Hematopoietic multipotent progenitor cell treated with erythropoietin and hydrocortisone succinate and interleukin-3 and kit ligand, for 15 days (in vitro differentiated cells): ENCODE data around the gene MVB12B.

Experiments
- DNase-seq: peaks from one replicate; pipeline ENCODE4 v3.0.0-alpha.2; 2015; ENCODE audit warnings: low spot score

Gene MVB12B

DNA sequence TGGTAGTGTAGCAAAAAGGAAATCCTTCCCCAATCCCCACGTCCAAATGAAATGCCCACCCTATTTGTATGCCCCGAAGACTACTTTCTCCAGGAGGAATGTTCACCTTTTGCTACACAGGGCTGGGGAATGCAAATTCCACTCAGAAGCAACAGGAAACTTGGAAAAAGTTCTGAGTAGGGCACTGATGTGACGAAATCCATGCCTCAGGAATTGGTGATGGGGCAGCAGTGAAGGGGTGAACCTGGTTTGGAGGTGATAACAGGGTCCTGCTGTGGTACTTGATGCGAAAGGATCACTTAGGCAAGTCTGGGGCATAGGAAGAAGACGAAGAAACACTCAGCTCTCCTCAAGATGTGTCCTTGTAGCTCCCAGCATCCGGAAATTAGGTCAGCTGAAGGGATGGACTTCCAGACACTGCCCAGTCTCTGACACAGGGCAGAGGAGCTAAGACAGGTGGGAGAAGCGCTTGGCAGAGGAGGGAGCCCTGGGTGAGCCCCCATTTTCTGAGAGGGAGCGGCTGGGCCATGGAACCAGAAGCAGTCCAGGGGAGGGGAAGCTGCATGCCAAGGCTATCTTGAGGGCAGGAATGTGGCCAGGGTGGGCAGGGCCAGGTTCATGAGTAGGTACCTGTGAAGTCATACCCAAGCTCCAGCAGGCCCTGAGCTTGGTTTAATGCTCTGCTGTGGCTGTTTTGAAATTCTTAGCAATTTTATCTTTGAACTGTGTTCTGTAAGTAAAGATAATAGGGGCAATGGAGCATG lies 22.2 kb upstream of the MVB12B start:
- DNase-seq = no peak

- DNase-seq = no peak
Observed at GRCh38 chr9:126304971-126305320, 21.7 kb upstream of the MVB12B start.

DNA sequence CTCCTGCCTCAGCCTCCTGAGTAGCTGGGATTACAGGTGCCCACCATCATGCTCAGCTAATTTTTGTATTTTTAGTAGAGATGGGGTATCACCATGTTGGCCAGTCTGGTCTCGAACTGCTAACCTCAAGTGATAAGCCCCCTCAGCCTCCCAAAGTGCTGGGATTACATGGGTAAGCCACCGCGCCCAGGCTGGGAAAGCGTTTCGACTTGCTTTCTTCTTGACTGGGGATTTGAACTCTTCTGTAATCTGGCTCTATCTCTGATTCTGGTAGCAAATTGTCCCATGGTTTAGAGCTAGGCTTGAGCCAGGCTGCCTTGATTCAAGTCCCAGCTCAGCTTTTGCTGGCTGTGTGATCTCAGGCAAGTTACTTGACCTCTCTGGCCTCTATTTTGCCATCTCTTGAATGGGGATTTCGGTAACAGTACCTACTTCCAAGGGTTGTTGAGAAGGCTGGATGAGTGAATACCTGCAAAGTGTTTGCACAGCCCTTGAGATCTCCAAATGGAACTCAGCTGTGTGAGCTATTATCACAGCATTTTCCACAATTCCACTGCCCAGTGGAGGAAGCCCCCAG lies 20.5 kb upstream of the MVB12B start:
- DNase-seq = no peak

DNA sequence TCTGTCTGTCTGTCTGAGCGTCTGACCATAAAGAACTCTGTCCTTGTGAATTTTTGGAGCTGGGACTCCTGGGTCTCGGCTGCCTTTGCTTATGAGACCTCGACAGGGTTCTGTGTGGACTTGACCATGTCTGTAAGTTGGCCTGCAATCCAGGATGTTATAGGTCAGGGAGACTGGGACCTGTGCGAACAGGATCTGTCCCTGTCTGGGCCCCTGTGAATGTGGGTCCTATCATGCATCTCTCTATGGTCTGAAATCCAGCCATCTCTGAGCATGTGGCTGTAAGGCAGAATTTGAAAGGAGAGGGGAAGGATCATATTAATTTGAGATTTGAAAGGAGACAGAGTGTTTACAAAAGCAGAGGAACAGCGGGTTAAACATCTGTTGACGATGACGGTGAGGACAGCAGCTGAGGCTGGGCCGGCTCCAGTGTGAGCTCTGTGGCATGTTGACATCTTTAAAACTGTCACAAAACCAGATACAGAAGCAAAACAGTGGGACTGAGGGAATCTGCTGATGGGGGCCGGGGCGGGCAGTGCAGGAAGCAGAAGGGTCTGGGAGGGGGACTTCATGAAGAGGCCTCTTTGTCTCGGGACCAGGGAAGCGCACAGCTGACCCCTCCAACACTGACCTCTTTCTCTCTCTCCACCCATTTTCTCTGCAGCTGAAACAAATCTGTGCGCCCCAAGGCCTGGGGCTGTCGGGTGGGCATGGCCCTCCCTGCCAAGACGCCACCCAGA lies 19.1 kb upstream of the MVB12B start:
- DNase-seq = no peak

DNA sequence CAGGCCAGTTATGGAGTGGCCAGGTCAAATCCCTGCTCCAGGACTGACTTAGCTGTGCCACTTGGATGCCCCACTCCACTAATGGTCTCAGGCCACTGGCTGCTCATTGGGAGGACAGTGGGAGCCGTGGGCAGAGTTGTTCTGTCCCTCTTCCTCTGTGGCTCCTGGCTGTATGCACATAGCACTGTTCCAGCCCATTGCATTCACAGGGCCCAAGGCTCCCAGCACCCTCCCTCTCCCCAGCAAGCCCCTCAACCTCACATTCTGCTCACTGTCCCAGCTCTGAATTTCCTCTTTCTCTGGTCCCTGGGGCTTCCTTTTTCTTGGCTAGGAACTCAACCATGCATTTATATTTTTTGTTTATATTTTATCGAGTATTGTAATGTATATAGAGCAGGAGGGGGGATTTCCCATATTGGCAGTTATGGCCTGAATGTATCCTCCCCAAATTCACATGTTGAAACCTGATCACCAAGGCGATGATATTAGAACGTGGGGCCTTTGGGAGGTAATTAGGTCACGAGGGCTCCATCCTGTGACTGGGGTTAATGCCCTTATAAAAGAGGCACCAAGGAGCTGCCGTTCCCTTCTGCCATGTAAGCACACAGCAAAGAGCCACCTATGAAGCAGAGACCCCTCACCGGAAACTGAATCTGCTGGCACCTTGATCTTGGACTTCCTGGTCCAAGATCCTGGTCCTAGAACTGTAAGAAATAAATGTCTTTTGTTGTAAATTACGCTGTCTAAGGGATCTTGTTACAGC lies 17.0 kb upstream of the MVB12B start:
- DNase-seq = no peak

DNA sequence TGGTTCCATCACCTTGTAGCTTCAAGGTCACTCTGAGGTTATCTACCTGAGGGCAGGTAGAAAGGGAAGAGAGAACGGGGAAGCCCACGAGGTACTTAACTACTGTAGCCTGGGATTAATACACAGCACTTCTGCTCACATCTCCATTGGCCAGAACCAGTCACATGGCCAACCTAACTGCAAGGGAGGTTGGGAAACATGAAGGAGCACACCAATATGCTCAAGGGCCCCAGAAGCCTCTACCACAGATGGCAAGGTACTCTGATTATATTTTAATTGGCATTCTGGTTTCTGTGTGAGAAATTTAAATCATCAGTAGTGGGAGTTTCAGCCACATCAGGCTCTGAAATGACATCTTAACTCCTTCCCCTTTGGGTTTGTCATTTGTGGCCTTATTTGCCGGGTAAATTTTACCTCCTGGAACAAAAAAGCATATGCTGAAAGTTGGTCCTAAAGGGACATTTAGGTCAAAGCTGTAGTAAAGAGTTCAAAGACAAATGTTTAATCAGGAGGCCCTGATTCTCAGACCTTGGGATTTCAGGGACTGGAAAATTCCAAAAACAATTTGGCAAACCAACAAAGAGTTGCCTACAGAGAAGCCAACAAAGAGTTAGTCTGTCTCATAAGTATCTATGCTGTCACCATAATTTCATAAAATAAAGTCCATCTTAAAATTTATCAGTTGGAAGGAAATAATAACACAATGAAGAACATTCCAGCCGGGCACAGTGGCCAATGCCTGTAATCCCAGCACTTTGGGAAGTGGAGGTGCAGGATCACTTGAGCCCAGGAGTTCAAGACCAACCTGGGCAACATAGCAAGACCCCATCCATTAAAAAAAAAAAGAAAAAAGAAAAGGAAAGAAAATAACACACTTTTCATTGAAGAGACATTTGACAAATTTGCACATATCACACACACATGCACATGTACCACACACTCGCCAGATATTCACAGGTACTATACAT lies 13.8 kb upstream of the MVB12B start:
- no peak for DNase-seq

DNA sequence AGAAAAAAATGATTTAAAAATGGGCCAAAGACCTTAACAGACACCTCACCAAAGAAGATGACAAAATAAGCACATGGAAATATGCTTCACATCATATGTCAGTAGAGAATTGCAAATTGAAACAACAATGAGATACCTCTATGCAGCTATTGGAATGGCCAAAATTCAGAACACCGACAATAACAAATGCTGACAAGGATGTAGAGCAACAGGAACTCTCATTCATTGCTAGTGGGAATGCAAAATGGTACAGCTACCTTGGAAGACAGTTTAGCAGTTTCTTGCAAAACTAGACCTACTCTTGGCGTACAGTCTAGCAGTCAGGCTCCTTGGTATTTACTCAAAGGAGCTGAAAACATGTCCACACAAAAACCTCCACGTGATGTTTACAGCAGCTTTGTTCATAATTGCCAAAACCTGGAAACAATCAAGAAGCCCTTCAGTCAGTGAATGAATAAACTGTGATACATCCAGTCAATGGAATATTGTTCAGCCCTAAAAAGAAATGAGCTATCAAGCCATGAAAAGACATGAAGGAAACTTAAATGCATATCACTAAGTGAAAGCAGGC lies 10.5 kb upstream of the MVB12B start:
- no peak for DNase-seq

DNA sequence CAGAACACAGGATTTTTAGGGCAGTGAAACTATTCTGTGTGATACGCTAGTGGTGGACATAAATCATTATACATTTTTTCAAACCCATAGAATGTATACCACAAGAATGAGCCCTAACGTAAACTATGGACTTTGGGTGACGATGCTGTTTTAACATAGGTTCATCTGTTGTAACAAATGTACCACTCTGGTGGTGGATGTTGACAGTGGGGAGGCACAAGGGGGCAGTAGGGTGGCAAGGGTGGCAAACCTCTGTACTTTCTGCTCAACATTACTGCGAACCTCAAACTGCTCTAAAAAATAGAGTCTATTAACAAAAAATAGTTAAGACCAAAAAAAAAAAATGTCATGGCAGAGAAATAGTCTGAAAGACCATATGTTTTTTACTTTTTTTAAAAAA lies 9.1 kb upstream of the MVB12B start:
- DNase-seq = no peak

GRCh38 chr9:126318858-126319257 lies 7.8 kb upstream of the MVB12B start:
- no peak for DNase-seq

DNA sequence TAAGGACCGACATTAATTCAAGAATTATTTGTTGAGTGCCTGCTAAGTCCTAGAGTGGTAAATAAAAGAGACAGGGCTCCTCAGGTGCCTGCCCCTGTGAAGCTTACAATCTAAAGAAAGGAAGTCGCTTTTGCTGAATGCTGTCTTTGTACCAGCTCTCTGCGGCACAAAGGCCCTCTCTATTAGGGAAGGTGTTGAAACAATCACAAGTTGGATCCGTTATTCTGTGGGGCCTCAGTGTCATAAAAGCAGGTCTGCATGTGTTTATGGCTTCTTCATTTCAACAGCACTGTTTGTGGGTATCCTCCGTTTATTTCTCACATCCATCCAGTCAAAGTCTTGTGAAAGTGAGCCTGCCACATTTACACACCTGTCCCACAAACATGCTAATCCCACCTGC lies 7.0 kb upstream of the MVB12B start:
- DNase-seq = no peak

GRCh38 chr9:126320158-126320922 lies 6.3 kb upstream of the MVB12B start:
- no peak for DNase-seq

DNA sequence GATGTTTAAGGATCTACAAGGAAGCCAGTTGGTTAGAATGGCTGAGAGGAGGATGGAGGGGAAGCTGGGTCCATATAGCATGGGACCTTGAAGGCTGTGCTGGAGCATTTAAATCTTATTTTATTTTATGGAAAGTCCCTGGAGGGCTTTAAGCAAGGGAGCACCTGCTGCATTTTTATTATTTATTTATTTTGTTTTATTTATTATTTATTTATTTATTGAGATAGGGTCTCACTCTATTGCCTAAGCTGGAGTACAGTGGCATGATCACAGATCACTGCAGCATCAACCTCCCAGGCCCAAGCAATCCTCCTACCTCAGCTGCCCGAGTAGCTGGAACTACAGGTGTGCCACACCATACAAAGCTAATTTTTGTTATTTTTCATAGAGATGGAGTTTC lies 4.9 kb upstream of the MVB12B start:
- no peak for DNase-seq

DNA sequence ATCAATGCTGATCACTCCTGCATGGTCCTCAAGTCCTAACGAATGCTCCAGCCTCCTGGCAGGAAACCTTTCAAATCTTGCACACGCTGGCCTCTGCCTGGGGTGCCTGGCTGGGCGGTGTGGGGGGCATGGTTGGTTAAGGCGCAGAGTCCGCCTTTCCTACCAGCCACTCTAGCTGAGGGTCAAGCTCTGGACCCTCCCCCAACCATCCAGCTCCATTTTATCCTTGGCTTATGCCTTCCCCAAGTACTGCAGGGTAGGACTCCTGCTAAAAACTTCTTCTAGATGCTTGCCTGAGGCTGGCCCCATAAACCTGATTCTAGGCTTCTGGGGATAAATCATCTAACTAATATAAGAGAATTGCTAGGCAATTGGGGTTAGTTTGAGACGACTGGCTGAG lies 808 bp upstream of the MVB12B start:
- no peak for DNase-seq

- DNase-seq = no peak
Observed at GRCh38 chr9:126327006-126327713, 531 bp downstream of the MVB12B start.

DNA sequence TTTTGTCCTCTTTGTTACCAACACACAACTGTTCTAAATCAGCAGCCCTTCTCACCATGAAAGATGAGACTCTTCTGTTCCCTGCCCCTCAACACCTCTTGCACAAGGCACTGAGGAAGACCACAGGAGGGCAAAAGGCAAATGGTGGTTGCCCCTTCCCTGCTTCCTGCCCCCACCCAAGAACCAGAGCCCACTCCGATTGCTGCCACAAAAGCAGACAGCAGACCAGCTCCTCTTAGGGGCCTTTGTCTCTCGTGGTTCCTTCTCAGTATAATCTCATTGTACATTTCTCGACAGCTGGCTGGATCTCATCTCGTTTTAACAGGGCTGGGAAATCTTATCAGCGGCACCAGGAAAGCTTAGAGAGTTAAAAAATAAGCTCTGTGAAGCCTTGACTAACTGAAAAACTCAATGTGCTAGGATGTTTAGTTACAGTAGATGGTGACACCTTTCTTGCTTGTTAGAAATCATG lies 1.1 kb downstream of the MVB12B start:
- DNase-seq = no peak

DNA sequence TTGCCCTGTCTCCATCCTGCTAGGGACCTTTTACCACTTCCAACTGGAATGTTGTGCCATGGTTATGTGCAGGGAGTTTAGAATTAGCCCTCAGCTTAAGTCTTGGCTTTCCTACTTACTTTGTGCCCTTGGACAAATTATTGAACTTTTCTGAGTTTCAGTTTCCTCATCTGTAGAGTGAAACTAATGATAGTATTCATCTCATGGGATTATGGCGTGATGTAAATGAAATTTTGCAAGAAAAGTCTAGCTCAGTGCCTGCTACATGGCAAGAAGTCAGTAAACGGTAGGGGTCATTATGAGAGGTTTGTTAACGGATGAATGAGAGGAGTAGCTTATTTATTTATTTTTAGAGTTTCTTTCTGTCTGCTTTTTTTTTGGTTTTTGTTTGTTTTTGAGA lies 1.8 kb downstream of the MVB12B start:
- no peak for DNase-seq

DNA sequence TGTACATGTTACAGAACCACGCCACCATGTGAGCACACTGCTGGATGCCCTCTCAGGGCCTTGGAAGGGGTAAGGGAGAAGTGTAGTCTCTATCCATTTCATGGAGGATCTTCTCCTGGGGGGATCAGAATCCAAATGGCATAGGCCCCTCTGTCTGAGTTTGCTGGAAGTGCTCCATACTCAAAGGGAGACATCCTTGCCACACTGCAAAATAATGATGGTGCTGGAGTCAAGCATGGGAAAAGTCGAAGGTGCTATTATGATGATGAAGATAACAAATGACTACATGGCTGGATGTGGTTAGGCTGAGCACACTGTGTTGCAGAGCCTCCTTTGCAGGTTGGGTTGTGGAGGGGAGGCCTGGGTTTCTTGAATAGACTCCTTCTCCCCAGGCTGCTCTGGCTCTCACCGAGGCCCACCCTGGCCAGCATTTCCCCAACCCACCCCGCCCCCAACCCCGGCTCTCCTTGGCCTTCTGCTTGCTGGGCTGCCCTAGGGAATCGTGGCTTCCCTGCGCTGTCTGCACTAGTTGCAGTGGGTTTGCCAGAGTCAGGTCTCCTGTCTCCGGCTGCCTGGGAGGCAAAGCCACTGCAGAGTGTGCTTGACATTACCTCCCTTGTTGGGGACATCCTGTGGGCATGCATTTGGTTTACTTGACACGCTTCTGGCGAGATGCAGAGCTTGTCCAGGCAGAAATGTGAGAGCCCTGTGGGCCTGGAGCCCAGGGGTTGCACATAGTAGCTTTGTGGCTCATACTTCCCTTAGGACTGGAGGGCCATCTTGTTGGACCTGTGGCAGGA lies 3.0 kb downstream of the MVB12B start:
- DNase-seq = no peak

DNA sequence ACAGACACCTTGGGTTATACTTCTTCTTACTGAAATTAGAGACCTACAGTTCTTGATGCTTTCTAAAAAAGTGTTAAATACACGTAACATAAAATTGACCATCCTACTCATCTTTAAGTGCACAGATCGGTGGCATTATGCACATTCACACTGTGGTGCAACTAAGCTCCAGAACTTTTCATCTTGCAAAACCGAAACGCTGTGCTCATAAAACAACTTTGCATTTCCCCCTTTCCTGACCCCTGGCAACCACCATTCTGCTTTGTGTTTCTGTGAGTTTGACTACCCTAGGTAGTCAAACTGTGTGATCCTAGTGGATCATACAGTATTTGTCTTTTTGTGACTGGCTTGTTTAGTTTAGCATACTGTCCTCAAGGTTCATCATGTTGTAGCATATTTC lies 3.9 kb downstream of the MVB12B start:
- no peak for DNase-seq
